Immature natural killer cell (primary cell): Measurements from ENCODE around the gene SGCD. TPM values are rescaled to one million over a fixed set of nuclear protein-coding genes. Genes with fewer than 3 reads are reported as not detected.

Experiments used
- DNase-seq, 3 donors: peaks; one replicate each; pipeline ENCODE4 v3.0.0; 2022; ENCODE audit warnings: mixed read lengths in 1 of 3
- H3K27ac Mint-ChIP-seq, 6 donors: one replicate each; pipeline ENCODE4 v1.8.0; 2020; ENCODE audit warnings: mixed read lengths in 6 of 6, mild to moderate bottlenecking in 5 of 6, inconsistent platforms in 4 of 6, moderate library complexity in 3 of 6
- H3K27me3 Mint-ChIP-seq, 3 donors: one replicate each; pipeline ENCODE4 v1.8.0; 2020 to 2021; ENCODE audit warnings: low read depth in 3 of 3, mild to moderate bottlenecking in 3 of 3, mixed read lengths in 3 of 3, moderate library complexity in 3 of 3, inconsistent platforms in 1 of 3
- H3K36me3 Mint-ChIP-seq, 3 donors: one replicate each; pipeline ENCODE4 v1.8.0; 2020; ENCODE audit warnings: mixed read lengths in 3 of 3, inconsistent platforms in 2 of 3, mild to moderate bottlenecking in 2 of 3
- H3K4me1 Mint-ChIP-seq, 2 donors: one replicate each; pipeline ENCODE4 v1.8.0; 2020; ENCODE audit warnings: inconsistent platforms in 2 of 2, mild to moderate bottlenecking in 2 of 2, mixed read lengths in 2 of 2, moderate library complexity in 1 of 2
- H3K4me3 Mint-ChIP-seq, 5 donors: one replicate each; pipeline ENCODE4 v1.8.0; 2020; ENCODE audit warnings: mild to moderate bottlenecking in 5 of 5, mixed read lengths in 5 of 5, inconsistent platforms in 3 of 5, moderate library complexity in 3 of 5
- H3K9me3 Mint-ChIP-seq, 6 donors: one replicate each; pipeline ENCODE4 v1.8.0; 2020; ENCODE audit warnings: mild to moderate bottlenecking in 6 of 6, mixed read lengths in 6 of 6, inconsistent platforms in 4 of 6, moderate library complexity in 3 of 6
- polyA plus RNA-seq, 3 donors: library from polyadenylated mRNA; unstranded; fragments of 300-500 nt; fragmentation: Illumina TruSeq; gene quantifications; one replicate each; pipeline ENCODE4 v1.2.3, GENCODE V29; 2021

The SGCD gene
- polyA plus RNA-seq, 3 donors from 2014 or later, result 0.09 to 0.34 TPM; not detected in 1

DNA sequence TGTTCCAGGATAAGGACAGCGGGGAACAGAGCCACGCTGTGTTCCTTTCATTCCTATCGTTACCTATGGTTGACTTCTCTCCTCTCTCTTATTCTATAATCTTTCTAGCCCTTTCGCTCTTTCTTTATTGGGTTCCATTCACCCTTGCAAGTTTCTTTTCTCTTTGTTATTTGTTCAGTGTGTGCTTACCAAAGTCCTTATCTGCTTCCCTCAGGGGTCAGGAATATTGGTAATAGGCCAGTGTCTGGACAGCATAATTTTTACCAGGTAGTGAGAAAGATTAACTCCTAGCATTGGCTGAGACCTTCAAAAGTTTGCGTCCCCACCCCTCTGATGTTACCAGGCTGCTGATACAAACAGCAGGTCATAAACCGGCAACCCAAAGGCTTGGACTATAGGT is 4.9 kb downstream of the SGCD start:
- no peak for DNase-seq
- H3K36me3 Mint-ChIP-seq, result peaks cover 0 to 6% (median 0%) of the 10 kb centered on the region in 3 donors
- no peaks in the 10 kb centered on the region for H3K4me1 Mint-ChIP-seq
- H3K27me3 Mint-ChIP-seq, result peaks cover 0 to 4% (median 2%) of the 10 kb centered on the region in 3 donors
- no peak overlapping the region for H3K27ac Mint-ChIP-seq
- H3K9me3 Mint-ChIP-seq, result peaks cover 0 to 5% (median 0%) of the 10 kb centered on the region in 6 donors
- H3K4me3 Mint-ChIP-seq, result no peak overlapping the region

DNA sequence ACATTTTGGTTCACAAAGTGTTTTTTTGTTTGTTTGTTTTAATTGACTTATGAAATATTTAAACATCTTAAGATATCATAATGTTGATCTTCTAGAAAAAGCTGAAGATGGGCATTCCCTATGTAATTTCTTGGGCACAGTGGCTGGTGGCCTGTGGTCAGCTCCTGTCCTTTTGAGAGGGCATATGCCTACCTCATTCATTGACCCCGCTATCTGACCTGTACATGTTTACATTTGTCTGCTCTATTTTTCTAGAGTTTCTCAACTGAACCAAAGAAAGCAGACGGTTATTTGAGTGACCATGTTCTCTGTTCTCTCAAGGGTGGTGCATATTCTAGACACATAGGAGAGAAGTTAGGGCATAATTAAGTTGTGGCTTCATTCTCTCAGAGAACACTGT is 5.3 kb downstream of the SGCD start:
- Mint-ChIP-seq H3K27ac (no peak overlapping the region), H3K4me3 (no peak overlapping the region), H3K36me3 (peaks cover 0 to 6% (median 0%) of the 10 kb centered on the region in 3 donors), H3K27me3 (peaks cover 0 to 4% (median 0%) of the 10 kb centered on the region in 3 donors), H3K9me3 (peaks cover 0 to 5% (median 0%) of the 10 kb centered on the region in 6 donors), H3K4me1 (no peaks in the 10 kb centered on the region)
- DNase-seq, result no peak

DNA sequence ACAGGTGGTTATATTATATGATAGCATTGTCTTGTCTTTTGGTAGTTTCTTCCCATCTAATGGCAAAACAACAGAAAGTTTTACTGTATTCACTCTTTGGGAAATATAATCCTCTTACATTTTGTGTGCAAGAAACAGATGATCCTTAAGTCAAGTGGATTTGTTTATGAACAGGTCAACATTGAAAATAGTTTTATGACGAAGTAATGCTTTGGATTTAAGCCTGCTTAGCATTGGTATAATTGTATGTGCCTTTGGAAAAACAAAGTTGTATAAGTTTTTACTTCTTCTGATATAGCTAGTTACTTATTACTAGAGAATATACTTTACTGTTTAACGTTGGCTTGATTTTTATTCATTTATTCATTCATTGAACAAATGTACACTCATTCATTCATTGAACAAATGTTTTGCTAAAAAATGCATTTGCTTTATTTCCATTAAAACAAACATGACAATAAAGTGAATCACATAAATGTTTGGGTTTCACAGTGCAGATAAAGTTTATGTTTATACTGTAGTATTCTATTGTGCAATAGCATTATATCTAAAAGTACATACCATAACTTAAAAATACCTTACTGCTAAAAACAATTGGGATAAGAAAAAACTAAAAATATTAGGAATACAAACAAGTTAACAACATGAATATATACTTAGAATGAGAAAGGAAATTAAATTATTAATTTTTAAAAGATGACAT is 12.3 kb downstream of the SGCD start:
- H3K4me1 Mint-ChIP-seq, result no peaks in the 10 kb centered on the region

DNA sequence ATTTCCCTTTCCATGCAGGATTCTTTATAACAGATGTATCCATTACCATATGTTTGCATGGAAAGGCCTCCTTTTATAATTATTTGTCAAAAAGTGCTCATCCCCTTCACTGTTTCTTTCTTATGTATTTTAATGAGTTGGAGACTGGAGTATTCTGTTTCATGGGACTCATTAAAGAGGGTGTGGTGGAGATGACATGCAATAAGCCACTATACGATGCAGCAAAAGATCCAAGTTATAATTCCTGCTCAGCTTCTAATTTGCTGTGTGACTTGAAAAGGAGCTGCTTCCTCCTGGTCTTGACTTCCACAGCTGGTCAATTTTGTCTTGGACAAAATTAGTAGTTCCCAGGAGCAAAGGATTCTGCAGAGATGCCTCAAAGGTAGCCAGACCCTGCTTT is 13.9 kb downstream of the SGCD start:
- H3K4me3 Mint-ChIP-seq, result no peak overlapping the region
- H3K27me3 Mint-ChIP-seq, result peaks cover 0 to 2% (median 2%) of the 10 kb centered on the region in 3 donors
- H3K27ac Mint-ChIP-seq, result no peak overlapping the region
- H3K36me3 Mint-ChIP-seq, result peaks cover 0 to 5% (median 0%) of the 10 kb centered on the region in 3 donors
- H3K9me3 Mint-ChIP-seq, result peaks cover 0 to 1% (median 0%) of the 10 kb centered on the region in 6 donors
- no peaks in the 10 kb centered on the region for H3K4me1 Mint-ChIP-seq
- no peak for DNase-seq

More for the DNA sequence above, 12.3 kb downstream of the SGCD start:
- Mint-ChIP-seq H3K27ac (no peak overlapping the region), H3K9me3 (peaks cover 0 to 2% (median 0%) of the 10 kb centered on the region in 6 donors), H3K4me3 (no peak overlapping the region), H3K27me3 (peaks cover 0 to 2% (median 0%) of the 10 kb centered on the region in 3 donors), H3K36me3 (no peaks in the 10 kb centered on the region)
- no peak for DNase-seq

DNA sequence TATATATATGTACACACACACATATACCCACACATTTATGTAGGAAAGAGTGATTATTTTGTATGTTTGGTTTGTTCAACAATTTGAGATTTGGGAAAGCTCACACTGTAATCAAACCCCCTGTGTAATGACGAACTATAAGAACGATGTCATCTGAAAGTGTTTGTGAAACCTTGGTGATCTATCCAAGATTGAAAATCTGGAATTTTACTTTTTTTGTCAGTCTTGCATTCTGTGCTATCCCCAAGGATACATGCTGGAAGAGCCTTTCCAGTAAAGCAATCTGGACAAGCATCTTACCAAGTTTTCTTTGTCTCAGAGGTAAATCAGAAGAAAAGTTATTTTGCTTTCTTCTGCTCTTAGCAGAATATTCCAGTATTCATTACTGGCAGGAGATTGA is 23.3 kb downstream of the SGCD start:
- H3K4me1 Mint-ChIP-seq, result no peaks in the 10 kb centered on the region
- no peaks in the 10 kb centered on the region for H3K9me3 Mint-ChIP-seq
- DNase-seq, result no peak
- no peak overlapping the region for H3K4me3 Mint-ChIP-seq
- no peaks in the 10 kb centered on the region for H3K36me3 Mint-ChIP-seq
- no peak overlapping the region for H3K27ac Mint-ChIP-seq
- peaks cover 0 to 2% (median 2%) of the 10 kb centered on the region in 3 donors for H3K27me3 Mint-ChIP-seq

DNA sequence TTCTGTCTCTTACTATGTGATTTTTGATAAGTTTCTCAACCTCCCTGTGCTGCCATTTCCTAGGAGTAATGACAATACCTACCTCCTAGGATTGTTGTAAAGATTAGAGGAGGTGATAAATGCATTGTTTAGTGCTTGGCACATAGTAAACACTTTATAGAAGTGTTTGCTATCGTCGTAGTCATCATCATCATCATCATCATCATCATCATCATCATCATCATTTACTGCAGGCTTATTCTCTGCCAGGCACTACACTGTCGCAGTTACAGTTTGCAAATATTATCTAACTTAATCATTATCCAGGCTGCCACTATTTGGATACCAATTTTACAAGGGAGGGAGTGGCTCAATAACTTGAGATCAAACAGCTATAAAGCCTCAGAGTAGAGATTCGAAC is 24.5 kb downstream of the SGCD start:
- no peak for DNase-seq
- Mint-ChIP-seq H3K4me1 (no peaks in the 10 kb centered on the region), H3K4me3 (no peak overlapping the region), H3K27ac (no peak overlapping the region), H3K36me3 (no peaks in the 10 kb centered on the region), H3K9me3 (no peaks in the 10 kb centered on the region), H3K27me3 (peaks cover 0 to 4% (median under 1%) of the 10 kb centered on the region in 3 donors)

DNA sequence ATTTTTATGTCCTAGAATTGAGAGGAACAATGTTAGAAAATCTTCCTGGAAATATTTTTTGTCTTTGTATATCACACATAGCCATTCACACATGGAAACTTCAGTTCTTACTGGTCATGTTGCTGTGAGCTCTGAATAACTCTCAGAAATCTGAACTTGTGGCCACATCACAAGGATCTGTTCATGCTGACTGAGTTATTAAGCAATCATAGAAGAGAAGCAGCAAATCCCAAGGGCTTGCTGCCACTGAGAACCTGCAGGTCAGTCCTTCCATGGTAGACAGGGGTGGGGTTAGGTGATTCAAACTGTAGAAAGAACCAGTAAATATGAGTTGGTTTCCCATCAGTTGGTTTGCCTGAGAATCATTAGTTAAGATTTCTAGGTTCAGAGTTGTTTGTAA is 27.6 kb downstream of the SGCD start:
- H3K4me3 Mint-ChIP-seq, result no peak overlapping the region
- H3K36me3 Mint-ChIP-seq, result no peaks in the 10 kb centered on the region
- H3K4me1 Mint-ChIP-seq, result no peaks in the 10 kb centered on the region
- H3K27ac Mint-ChIP-seq, result no peak overlapping the region
- DNase-seq, result no peak
- peaks cover 0 to 3% (median 0%) of the 10 kb centered on the region in 3 donors for H3K27me3 Mint-ChIP-seq
- no peaks in the 10 kb centered on the region for H3K9me3 Mint-ChIP-seq

DNA sequence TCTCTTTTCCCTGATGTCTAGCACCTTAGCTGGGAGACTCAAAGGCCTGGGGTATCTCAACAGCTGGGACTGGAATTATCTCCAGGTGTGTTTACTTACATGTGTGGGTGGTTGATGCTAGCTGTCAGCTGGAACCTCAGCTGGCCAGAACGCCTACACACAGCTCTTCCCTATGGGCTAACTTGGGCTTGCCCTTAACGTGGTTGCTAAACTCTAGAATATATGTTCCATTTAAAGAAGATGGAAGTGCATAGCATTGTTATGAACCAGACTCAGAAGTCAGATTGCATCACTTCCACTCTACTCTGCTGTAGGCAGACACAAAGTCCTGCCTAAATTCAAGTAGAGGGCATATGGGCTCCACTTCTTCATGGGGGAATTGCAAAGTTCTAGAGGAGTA is 29.3 kb downstream of the SGCD start:
- Mint-ChIP-seq H3K9me3 (peaks cover 0 to 3% (median 0%) of the 10 kb centered on the region in 6 donors), H3K27me3 (peaks cover 0 to 3% (median 3%) of the 10 kb centered on the region in 3 donors), H3K4me1 (no peaks in the 10 kb centered on the region), H3K27ac (no peak overlapping the region), H3K4me3 (no peak overlapping the region), H3K36me3 (no peaks in the 10 kb centered on the region)
- no peak for DNase-seq

DNA sequence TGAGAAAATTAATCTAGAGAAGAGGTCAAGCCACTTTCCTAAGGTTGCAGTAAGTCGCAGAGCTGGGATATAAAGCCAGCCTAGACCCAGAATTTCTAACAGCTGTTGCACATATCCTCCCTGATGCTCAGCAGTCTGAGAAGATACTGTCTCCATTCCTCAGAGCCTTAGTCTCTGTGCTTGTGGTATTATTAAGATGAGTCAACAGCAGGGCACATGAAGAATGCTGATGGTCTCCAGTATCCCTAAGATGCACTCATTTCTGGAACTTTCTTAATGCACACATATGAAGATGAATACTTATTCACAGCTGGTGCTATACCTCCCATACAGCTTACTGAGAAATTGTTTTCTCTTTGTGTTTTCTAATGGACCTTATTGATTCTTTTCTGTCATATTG is 32.5 kb downstream of the SGCD start:
- H3K27me3 Mint-ChIP-seq, result peaks cover 2 to 3% (median 3%) of the 10 kb centered on the region in 3 donors
- H3K4me3 Mint-ChIP-seq, result no peak overlapping the region
- H3K27ac Mint-ChIP-seq, result no peak overlapping the region
- DNase-seq, result no peak
- H3K36me3 Mint-ChIP-seq, result no peaks in the 10 kb centered on the region
- peaks cover 0 to 3% (median 0%) of the 10 kb centered on the region in 6 donors for H3K9me3 Mint-ChIP-seq
- H3K4me1 Mint-ChIP-seq, result no peaks in the 10 kb centered on the region

DNA sequence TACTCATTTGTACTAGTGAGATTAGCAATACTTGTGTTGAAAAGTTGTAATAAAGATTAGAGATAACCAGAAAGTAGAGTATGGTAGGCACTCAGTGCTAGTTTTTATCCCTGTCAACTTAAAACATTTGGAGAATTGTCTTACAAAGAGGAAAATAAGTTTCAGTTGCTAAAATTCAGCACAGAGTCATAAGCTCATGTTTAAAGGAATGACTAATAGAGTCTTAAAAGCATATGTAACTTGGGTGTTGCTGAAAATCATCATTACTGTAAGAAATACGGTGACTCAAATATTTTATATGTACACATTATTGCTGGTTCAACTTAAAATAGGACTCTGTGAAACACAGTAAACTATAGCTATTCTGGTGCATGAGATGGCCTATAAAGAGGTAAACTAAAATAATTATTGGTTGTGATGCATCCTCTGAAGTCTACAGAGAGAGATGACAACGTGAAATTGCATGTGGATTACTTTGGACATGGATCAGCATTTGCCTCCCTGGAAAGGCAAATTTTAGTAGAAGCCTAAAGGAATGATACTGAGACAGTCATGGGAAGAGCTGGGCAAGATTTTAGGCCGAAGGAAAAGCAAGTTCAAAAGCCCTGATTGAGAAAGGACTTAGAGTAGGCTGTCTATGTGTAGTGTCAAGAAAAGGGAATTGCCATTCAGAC is 34.6 kb downstream of the SGCD start:
- Mint-ChIP-seq H3K27ac (no peak overlapping the region), H3K36me3 (no peaks in the 10 kb centered on the region), H3K27me3 (peaks cover 1 to 3% (median 2%) of the 10 kb centered on the region in 3 donors), H3K9me3 (peaks cover 0 to 3% (median 0%) of the 10 kb centered on the region in 6 donors), H3K4me1 (no peaks in the 10 kb centered on the region), H3K4me3 (no peak overlapping the region)
- no peak for DNase-seq

DNA sequence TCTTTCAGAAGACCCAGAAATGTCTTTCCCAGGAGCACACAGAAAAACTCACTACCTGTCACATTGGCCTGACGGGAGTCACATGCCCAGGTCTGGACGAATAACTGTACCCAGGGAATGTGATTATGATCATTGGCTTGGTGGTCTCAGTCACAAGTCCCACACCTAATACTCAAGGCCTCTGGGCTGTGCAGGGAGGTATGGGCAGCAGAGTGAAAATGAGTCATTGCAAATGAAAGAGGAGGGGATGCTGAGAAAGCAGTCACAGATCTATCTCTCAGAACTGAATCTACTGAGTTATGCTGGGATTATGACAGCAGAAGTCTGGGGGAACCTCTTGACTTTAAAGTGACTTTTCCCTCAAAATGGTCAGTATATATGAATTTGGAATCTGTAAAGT is 36.9 kb downstream of the SGCD start:
- DNase-seq, result no peak
- Mint-ChIP-seq H3K9me3 (peaks cover 0 to 3% (median 0%) of the 10 kb centered on the region in 6 donors), H3K4me1 (no peaks in the 10 kb centered on the region), H3K4me3 (no peak overlapping the region), H3K27ac (no peak overlapping the region), H3K36me3 (no peaks in the 10 kb centered on the region), H3K27me3 (peaks cover 0 to 3% (median 2%) of the 10 kb centered on the region in 3 donors)

DNA sequence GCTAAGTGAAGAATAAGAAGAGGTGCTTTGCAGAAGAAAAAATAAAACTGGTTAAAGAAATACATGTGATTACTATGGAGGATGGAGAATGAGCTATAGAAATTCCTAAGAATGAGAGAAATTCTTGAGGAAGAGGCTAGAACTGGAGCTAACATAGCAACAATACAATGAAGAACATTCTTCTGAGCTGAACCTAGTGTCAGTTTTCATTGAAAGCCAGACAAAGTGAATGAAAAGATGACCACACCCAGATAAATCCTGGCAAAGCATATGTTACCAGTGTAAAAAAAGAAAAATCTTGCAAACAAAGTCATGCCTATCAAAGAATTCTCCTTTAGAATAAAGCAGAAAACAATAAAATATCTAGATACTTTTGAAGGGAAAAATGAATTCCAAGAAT is 39.6 kb downstream of the SGCD start:
- peaks cover 0 to 2% (median 0%) of the 10 kb centered on the region in 6 donors for H3K9me3 Mint-ChIP-seq
- H3K27me3 Mint-ChIP-seq, result peaks cover 0 to 5% (median 2%) of the 10 kb centered on the region in 3 donors
- H3K4me1 Mint-ChIP-seq, result no peaks in the 10 kb centered on the region
- H3K4me3 Mint-ChIP-seq, result no peak overlapping the region
- DNase-seq, result no peak
- no peak overlapping the region for H3K27ac Mint-ChIP-seq
- no peaks in the 10 kb centered on the region for H3K36me3 Mint-ChIP-seq

DNA sequence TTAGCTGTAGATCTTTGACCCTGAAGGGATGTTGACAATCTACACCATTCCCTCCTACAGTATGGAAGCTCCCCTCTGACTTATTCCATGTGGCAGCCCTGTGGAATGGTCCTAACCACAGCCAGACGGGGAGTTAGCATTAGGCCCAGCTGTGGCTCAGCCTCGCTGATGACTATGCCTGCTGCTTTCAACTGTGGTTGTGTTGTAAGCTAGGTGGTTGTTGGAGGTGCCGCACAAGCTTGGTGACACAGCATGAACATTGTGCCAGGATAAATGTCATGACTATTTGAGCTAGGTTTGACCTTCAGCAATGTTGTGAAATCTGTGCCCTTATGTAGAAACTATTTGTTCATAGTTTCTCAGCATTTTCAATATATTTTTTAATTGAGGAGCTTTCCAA is 40.6 kb downstream of the SGCD start:
- no peaks in the 10 kb centered on the region for H3K36me3 Mint-ChIP-seq
- H3K4me3 Mint-ChIP-seq, result no peak overlapping the region
- no peaks in the 10 kb centered on the region for H3K4me1 Mint-ChIP-seq
- peaks cover 0 to 2% (median 0%) of the 10 kb centered on the region in 6 donors for H3K9me3 Mint-ChIP-seq
- peaks cover 0 to 6% (median 2%) of the 10 kb centered on the region in 3 donors for H3K27me3 Mint-ChIP-seq
- no peak for DNase-seq
- no peak overlapping the region for H3K27ac Mint-ChIP-seq

DNA sequence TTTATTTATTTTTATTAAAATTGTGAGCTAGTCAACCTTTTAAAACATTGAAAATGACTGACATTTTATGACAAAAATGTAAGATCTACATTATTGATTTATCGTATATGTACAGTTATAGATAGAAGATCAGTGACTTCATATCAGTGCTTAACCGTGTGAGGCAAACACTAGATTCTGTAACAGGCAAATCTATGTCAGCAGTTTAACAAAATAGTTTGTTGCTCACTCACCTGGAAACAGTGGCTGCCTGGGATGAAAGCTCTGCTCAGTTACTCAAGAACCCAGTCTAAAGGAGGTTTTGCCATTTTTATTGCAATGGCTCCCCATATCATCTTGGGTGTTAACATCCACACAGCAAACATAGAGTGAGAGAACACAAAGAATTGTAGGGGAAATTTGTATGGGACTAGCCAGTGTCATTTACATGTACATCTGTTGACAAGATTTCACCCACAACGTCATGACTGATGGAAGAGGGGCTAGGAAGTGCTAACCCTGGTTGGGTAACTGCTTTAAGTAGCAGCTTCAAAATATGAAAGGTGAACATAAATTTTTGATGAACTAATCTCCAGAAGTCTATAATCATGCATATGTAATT is 49.0 kb downstream of the SGCD start:
- H3K9me3 Mint-ChIP-seq, result peaks cover 0 to 2% (median 0%) of the 10 kb centered on the region in 6 donors
- no peak overlapping the region for H3K4me3 Mint-ChIP-seq
- no peak overlapping the region for H3K27ac Mint-ChIP-seq
- peaks cover 1 to 8% (median 2%) of the 10 kb centered on the region in 3 donors for H3K27me3 Mint-ChIP-seq
- no peak for DNase-seq
- H3K36me3 Mint-ChIP-seq, result peaks cover 0 to 3% (median 0%) of the 10 kb centered on the region in 3 donors
- H3K4me1 Mint-ChIP-seq, result no peaks in the 10 kb centered on the region
